Trophoblast cell (in vitro differentiated cells and primary cell): ENCODE measurements around the gene ZNF784.

Experiments
- DNase-seq, 2 donors: peaks; one replicate each; pipeline ENCODE4 v3.0.0-alpha.2; 2016
- H2AFZ ChIP-seq: 2 replicates; pipeline ENCODE4 v1.6.1; 2013; ENCODE audit warnings: low read length, moderate library complexity, mild to moderate bottlenecking; ENCODE audit not compliant: insufficient read depth, poor library complexity
- H2AK5ac ChIP-seq: 2 replicates; pipeline ENCODE4 v1.6.1; 2013; ENCODE audit warnings: mild to moderate bottlenecking, low read length
- H2BK120ac ChIP-seq: 2 replicates; pipeline ENCODE4 v1.6.1; 2013; ENCODE audit warnings: low read length, mild to moderate bottlenecking, moderate library complexity; ENCODE audit not compliant: insufficient read depth, poor library complexity
- H2BK12ac ChIP-seq: 2 replicates; pipeline ENCODE4 v1.6.1; 2013; ENCODE audit warnings: mild to moderate bottlenecking, low read length, moderate library complexity
- H2BK5ac ChIP-seq: 2 replicates; pipeline ENCODE4 v1.6.1; 2013; ENCODE audit warnings: low read length, low read depth, moderate library complexity, mild to moderate bottlenecking; ENCODE audit not compliant: poor library complexity
- H3K14ac ChIP-seq: 2 replicates; pipeline ENCODE4 v1.6.1; 2013; ENCODE audit warnings: mild to moderate bottlenecking, low read length
- H3K18ac ChIP-seq: 2 replicates; pipeline ENCODE4 v1.6.1; 2013; ENCODE audit warnings: mild to moderate bottlenecking, low read length
- H3K23ac ChIP-seq: 2 replicates; pipeline ENCODE4 v1.6.1; 2013; ENCODE audit warnings: low read length
- H3K27ac ChIP-seq: 2 replicates; pipeline ENCODE4 v1.5.1; 2013; ENCODE audit warnings: low read depth, mild to moderate bottlenecking, inconsistent platforms, low read length, moderate library complexity
- H3K27me3 ChIP-seq: 2 replicates; pipeline ENCODE4 v1.6.1; 2013; ENCODE audit warnings: inconsistent platforms, mild to moderate bottlenecking, low read length, moderate library complexity; ENCODE audit not compliant: insufficient read depth
- H3K36me3 ChIP-seq, 2 experiments: 1 replicate in 1 of 2; 2 replicates in 1 of 2; pipeline ENCODE4 v1.6.1; 2013; ENCODE audit warnings: low read length in 2 of 2, mild to moderate bottlenecking in 2 of 2, moderate library complexity in 1 of 2; ENCODE audit not compliant: insufficient read depth in 2 of 2, control insufficient read depth in 1 of 2
- H3K4ac ChIP-seq: 2 replicates; pipeline ENCODE4 v1.6.1; 2013; ENCODE audit warnings: low read depth, mild to moderate bottlenecking, low read length, moderate library complexity
- H3K4me1 ChIP-seq, 2 experiments: 1 replicate in 1 of 2; 2 replicates in 1 of 2; pipeline ENCODE4 v1.6.1; 2013; ENCODE audit warnings: low read length in 2 of 2, mild to moderate bottlenecking in 2 of 2, moderate library complexity in 1 of 2; ENCODE audit not compliant: insufficient read depth in 2 of 2, control insufficient read depth in 1 of 2
- H3K4me2 ChIP-seq: 2 replicates; pipeline ENCODE4 v1.6.1; 2013; ENCODE audit warnings: inconsistent platforms, mild to moderate bottlenecking, low read length, moderate library complexity
- H3K4me3 ChIP-seq: 2 replicates; pipeline ENCODE4 v1.5.1; 2013; ENCODE audit warnings: mild to moderate bottlenecking, low read depth, low read length, inconsistent platforms
- H3K79me1 ChIP-seq: one replicate; pipeline ENCODE4 v1.6.1; 2013; ENCODE audit warnings: low read length
- H3K79me2 ChIP-seq: 2 replicates; pipeline ENCODE4 v1.6.1; 2013; ENCODE audit warnings: low read length, mild to moderate bottlenecking; ENCODE audit not compliant: control insufficient read depth, insufficient read depth, poor library complexity
- H3K9ac ChIP-seq: 2 replicates; pipeline ENCODE4 v1.6.1; 2013; ENCODE audit warnings: mild to moderate bottlenecking, low read length
- H3K9me3 ChIP-seq: 2 replicates; pipeline ENCODE4 v1.6.1; 2013; ENCODE audit warnings: low read depth, mild to moderate bottlenecking, control low read depth, inconsistent platforms, low read length; ENCODE audit not compliant: insufficient read depth
- H4K12ac ChIP-seq: 2 replicates; pipeline ENCODE4 v1.6.1; 2013; ENCODE audit warnings: low read depth, mild to moderate bottlenecking, low read length, moderate library complexity
- H4K8ac ChIP-seq: 2 replicates; pipeline ENCODE4 v1.6.1; 2013; ENCODE audit warnings: low read depth, mild to moderate bottlenecking, low read length, moderate library complexity
- H4K91ac ChIP-seq: one replicate; pipeline ENCODE4 v1.6.1; 2013; ENCODE audit warnings: low read depth, mild to moderate bottlenecking, low read length, moderate library complexity
- WGBS: extraction: QIAGEN DNeasy Blood & Tissue Kit; methylation state at CpG from one replicate; pipeline ENCODE4 v1.1.7; 2013; ENCODE audit warnings: missing lambda C conversion rate; ENCODE audit not compliant: insufficient read length, insufficient coverage; ENCODE audit errors: extremely low coverage; 5-methylcytosine and 5-hydroxymethylcytosine counted together

ZNF784 gene

GRCh38 chr19:55640577-55641425, 16.4 kb upstream of the ZNF784 start, which contains the start of gene ZNF580:
Gene ZNF580, plus strand, starts transcription at chr19:55641002. Its CDS starts 1,507 bp downstream, at chr19:55642509.
- peaks cover 21 to 28% of the 10 kb centered on the region in 2 experiments for H3K4me1 ChIP-seq
- H2BK5ac ChIP-seq = peak within 1 kb of the TSS; percentile 81
- H3K36me3 ChIP-seq = peaks cover 16 to 20% of the 10 kb centered on the region in 2 experiments
- peak within 1 kb of the TSS; percentile 90 for H4K91ac ChIP-seq
- peaks cover 23% of the 10 kb centered on the region for H3K79me2 ChIP-seq
- H3K9me3 ChIP-seq = no peaks in the 10 kb centered on the region
- H4K8ac ChIP-seq = peak within 1 kb of the TSS; percentile 89
- peak within 1 kb of the TSS; percentile 97 for H3K4me2 ChIP-seq
- peak within 1 kb of the TSS; percentile 91 for H4K12ac ChIP-seq
- peak within 1 kb of the TSS; percentile 91 for H2AK5ac ChIP-seq
- H3K4ac ChIP-seq = peak within 1 kb of the TSS; percentile 83
- peak within 1 kb of the TSS; percentile 74 for H2BK120ac ChIP-seq
- peak within 1 kb of the TSS; percentile 90 for H3K27ac ChIP-seq
- H3K79me1 ChIP-seq = peaks cover 20% of the 10 kb centered on the region
- no peak within 1 kb of the TSS for H3K23ac ChIP-seq
- H3K14ac ChIP-seq = peak within 1 kb of the TSS; percentile 91
- peak within 1 kb of the TSS; percentile 79 for H3K18ac ChIP-seq
- H2AFZ ChIP-seq = peak within 1 kb of the TSS; percentile 73
- no peaks in the 10 kb centered on the region for H3K27me3 ChIP-seq
- peak in 1 of 2 donors; percentile 61 for DNase-seq
- peak within 1 kb of the TSS; percentile 73 for H3K4me3 ChIP-seq
- no CpG with 5 or more reads among the region's 89 CpGs for WGBS
- no peak within 1 kb of the TSS for H2BK12ac ChIP-seq
- H3K9ac ChIP-seq = peak within 1 kb of the TSS; percentile 77

GRCh38 chr19:55640043-55640576, 15.7 kb upstream of the ZNF784 start:
- peak; percentile 67 to 69 for DNase-seq
- Histone ChIP-seq H4K91ac (peak overlapping the region; percentile 82), H3K4me3 (peak overlapping the region; percentile 73), H2AFZ (peak overlapping the region; percentile 73), H3K4ac (peak overlapping the region; percentile 4), H2BK5ac (peak overlapping the region; percentile 81), H2AK5ac (peak overlapping the region; percentile 91), H2BK12ac (no peak overlapping the region), H4K12ac (peak overlapping the region; percentile 85), H3K79me1 (peaks cover 23% of the 10 kb centered on the region), H3K36me3 (peaks cover 11 to 15% of the 10 kb centered on the region in 2 experiments), H3K9me3 (no peaks in the 10 kb centered on the region), H2BK120ac (no peak overlapping the region), H3K4me2 (peak overlapping the region; percentile 97), H3K4me1 (peaks cover 25 to 33% of the 10 kb centered on the region in 2 experiments), H3K27ac (peak overlapping the region; percentile 90), H3K23ac (no peak overlapping the region), H3K14ac (peak overlapping the region; percentile 85), H3K79me2 (peaks cover 28% of the 10 kb centered on the region), H3K9ac (peak overlapping the region; percentile 6), H3K27me3 (no peaks in the 10 kb centered on the region), H4K8ac (peak overlapping the region; percentile 85), H3K18ac (peak overlapping the region; percentile 79)
- WGBS = no CpG with 5 or more reads among the region's 38 CpGs

- Histone ChIP-seq H3K4me1 (peaks cover 24 to 31% of the 10 kb centered on the region in 2 experiments), H4K8ac (no peak overlapping the region), H3K9me3 (no peaks in the 10 kb centered on the region), H2AK5ac (no peak overlapping the region), H3K4ac (no peak overlapping the region), H2BK120ac (no peak overlapping the region), H3K79me1 (peaks cover 25% of the 10 kb centered on the region), H3K36me3 (peaks cover 4 to 7% of the 10 kb centered on the region in 2 experiments), H3K4me2 (no peak overlapping the region), H3K9ac (no peak overlapping the region), H3K27me3 (no peaks in the 10 kb centered on the region), H3K27ac (no peak overlapping the region), H3K18ac (no peak overlapping the region), H3K14ac (no peak overlapping the region), H2AFZ (no peak overlapping the region), H3K23ac (no peak overlapping the region), H4K91ac (no peak overlapping the region), H3K4me3 (no peak overlapping the region), H2BK12ac (no peak overlapping the region), H2BK5ac (no peak overlapping the region), H4K12ac (peak overlapping the region; percentile 33), H3K79me2 (peaks cover 25% of the 10 kb centered on the region)
- DNase-seq = peak in 1 of 2 donors; percentile 43
- no CpG with 5 or more reads among the region's 6 CpGs for WGBS
Measured at GRCh38 chr19:55638864-55639359, 14.5 kb upstream of the ZNF784 start.

- WGBS = no CpG with 5 or more reads among the region's 11 CpGs
- no peak for DNase-seq
- peaks cover 19 to 24% of the 10 kb centered on the region in 2 experiments for H3K4me1 ChIP-seq
- H3K79me1 ChIP-seq = peaks cover 18% of the 10 kb centered on the region
- H2AFZ ChIP-seq = no peak overlapping the region
- H3K18ac ChIP-seq = no peak overlapping the region
- H3K27me3 ChIP-seq = no peaks in the 10 kb centered on the region
- no peak overlapping the region for H3K4me3 ChIP-seq
- H2BK120ac ChIP-seq = no peak overlapping the region
- H3K4me2 ChIP-seq = no peak overlapping the region
- no peak overlapping the region for H2BK12ac ChIP-seq
- H3K23ac ChIP-seq = no peak overlapping the region
- H3K9me3 ChIP-seq = no peaks in the 10 kb centered on the region
- no peak overlapping the region for H2BK5ac ChIP-seq
- no peak overlapping the region for H2AK5ac ChIP-seq
- H4K12ac ChIP-seq = no peak overlapping the region
- no peak overlapping the region for H4K8ac ChIP-seq
- H3K36me3 ChIP-seq = peaks cover 4 to 7% of the 10 kb centered on the region in 2 experiments
- no peak overlapping the region for H3K14ac ChIP-seq
- H3K27ac ChIP-seq = no peak overlapping the region
- H3K79me2 ChIP-seq = peaks cover 19% of the 10 kb centered on the region
- no peak overlapping the region for H3K9ac ChIP-seq
- no peak overlapping the region for H4K91ac ChIP-seq
- no peak overlapping the region for H3K4ac ChIP-seq
Measured at GRCh38 chr19:55637534-55637933, 13.2 kb upstream of the ZNF784 start.
